ENCODE data around the gene MESD. TPM values are rescaled to one million over a fixed set of nuclear protein-coding genes. Genes with fewer than 3 reads are reported as not detected.
A peak's percentile ranks its signal among the peaks of the same experiment; 100 is the strongest.

The MESD gene
- total RNA-seq, 2 donors from 2014 or later = 17.3 to 19.4 TPM

DNA sequence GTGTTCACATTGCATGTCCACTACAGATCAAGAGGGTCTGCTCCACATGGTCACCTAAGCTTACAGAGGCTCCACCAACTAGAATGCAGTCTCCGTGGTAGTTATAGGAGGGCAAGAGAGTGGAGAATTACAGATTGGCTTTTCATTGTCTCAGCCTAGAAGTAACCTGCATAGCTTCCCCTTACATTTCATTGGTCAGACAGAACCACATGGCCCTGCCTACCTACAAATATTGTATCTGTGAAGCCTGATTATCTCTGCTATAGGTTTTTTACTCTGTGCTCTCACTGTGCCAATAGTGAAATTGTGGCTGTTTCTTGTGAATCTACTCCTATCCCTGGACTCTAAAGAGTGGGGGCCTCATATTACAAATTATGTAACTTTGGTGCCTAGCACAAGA, 8.6 kb upstream of the MESD start:
- no peak for DNase-seq
- intact Hi-C loops (cut with DNase I) = loop anchor here (5.0 to 10.0 kb wide), 2 partner anchors 107 to 259 kb away; no protein-coding TSS in a partner anchor
- ATAC-seq = no peak

GRCh38 chr15:80997692-80998091, 8.1 kb upstream of the MESD start:
- intact Hi-C loops (cut with DNase I) = loop anchor here (5.0 to 10.0 kb wide), 2 partner anchors 107 to 260 kb away; no protein-coding TSS in a partner anchor
- DNase-seq = no peak
- no peak for ATAC-seq

GRCh38 chr15:80996247-80996646, 6.6 kb upstream of the MESD start:
- no peak for ATAC-seq
- DNase-seq = no peak
- intact Hi-C loops (cut with DNase I) = loop anchor here (5.0 to 10.0 kb wide), 2 partner anchors 109 to 261 kb away; no protein-coding TSS in a partner anchor

GRCh38 chr15:80992441-80992840, 2.8 kb upstream of the MESD start:
- no peak for ATAC-seq
- DNase-seq = no peak
- intact Hi-C loops (cut with DNase I) = loop anchor here in 1 of 2 donors (10.0 kb wide), 1 partner anchor 112 kb away; no protein-coding TSS in a partner anchor

- ATAC-seq = no peak
- intact Hi-C loops (cut with DNase I) = loop anchor here in 1 of 2 donors (10.0 kb wide), 1 partner anchor 113 kb away; no protein-coding TSS in a partner anchor
- DNase-seq = no peak
Measured at GRCh38 chr15:80992006-80992405, 2.4 kb upstream of the MESD start.

DNA sequence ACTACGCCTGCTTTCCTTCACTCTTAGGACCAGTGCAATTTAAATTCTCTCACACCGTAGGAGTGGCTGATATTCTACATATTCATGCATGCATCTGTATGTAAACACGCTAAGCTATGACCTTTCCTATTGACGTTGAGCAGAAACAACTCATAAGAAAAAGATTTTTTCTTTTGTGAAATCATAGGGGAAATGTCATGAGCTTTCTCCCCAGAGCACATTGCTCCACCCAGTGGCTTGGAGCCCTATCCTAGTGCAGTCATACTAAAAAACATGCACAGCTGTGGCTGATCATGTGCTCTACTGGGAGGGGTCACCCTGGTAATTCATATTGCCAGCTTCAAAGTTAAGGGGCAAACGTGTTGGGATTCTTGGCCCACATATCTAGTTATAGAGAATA, 1.8 kb upstream of the MESD start:
- DNase-seq (peak; percentile 59), ATAC-seq (peak in 1 of 2 donors; percentile 38)
- intact Hi-C loops (cut with DNase I) = loop anchor here in 1 of 2 donors (10.0 kb wide), 1 partner anchor 113 kb away; no protein-coding TSS in a partner anchor

GRCh38 chr15:80990955-80991354, 1.3 kb upstream of the MESD start:
- ATAC-seq = no peak
- no peak for DNase-seq
- intact Hi-C loops (cut with DNase I) = loop anchor here in 1 of 2 donors (10.0 kb wide), 1 partner anchor 114 kb away; no protein-coding TSS in a partner anchor

DNA sequence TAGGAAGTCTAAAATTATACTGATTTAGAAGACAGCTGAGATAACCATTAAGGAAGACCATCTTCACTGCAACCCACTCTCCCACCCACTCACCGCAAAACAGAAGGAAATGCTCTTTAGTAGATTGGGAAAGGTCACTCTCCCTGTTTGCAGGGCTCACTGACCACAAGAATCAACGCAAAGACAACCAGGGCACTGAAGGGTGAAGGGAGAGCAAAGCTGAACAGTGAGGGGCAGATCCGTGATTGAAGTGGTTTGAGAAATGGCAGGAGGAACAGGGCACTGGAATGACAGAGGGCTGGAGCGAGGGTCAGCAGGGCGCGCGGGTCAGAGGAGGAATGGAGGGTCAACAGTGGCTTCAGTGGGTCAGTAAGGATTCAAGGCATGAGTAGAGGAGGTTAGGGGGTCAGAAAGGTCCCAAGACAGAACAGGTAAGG, 520 bp downstream of the MESD start:
- ATAC-seq (no peak), DNase-seq (no peak)
- intact Hi-C loops (cut with DNase I) = no loop called here

GRCh38 chr15:80988148-80988796, 1.3 kb downstream of the MESD start:
- intact Hi-C loops (cut with DNase I) = no loop called here
- ATAC-seq (no peak), DNase-seq (no peak)

- no peak for DNase-seq
- ATAC-seq = no peak
- intact Hi-C loops (cut with DNase I) = no loop called here
Measured at GRCh38 chr15:80986487-80986886, 3.1 kb downstream of the MESD start.

- no peak for ATAC-seq
- no peak for DNase-seq
- intact Hi-C loops (cut with DNase I) = no loop called here
Measured at GRCh38 chr15:80985981-80986380, 3.6 kb downstream of the MESD start.

DNA sequence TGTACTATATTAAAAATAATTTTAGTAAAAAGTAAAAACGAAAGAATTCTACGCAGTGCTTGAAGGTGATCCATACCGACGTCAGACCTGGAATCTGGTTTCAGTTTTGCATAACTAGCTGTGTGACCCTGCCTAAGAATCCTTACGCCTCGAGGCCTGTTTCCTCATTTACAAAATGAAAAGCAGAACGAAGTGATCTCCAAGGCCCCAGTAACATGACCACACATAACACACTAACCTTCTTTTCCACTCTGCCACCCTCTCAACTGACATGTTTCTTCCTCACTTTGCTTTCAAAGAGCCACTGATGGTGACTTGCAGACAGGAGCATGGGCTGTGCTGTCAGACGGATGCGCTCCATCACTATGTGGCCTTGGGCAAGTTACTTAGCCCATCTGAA, 4.8 kb downstream of the MESD start:
- no peak for ATAC-seq
- no peak for DNase-seq
- intact Hi-C loops (cut with DNase I) = no loop called here

DNA sequence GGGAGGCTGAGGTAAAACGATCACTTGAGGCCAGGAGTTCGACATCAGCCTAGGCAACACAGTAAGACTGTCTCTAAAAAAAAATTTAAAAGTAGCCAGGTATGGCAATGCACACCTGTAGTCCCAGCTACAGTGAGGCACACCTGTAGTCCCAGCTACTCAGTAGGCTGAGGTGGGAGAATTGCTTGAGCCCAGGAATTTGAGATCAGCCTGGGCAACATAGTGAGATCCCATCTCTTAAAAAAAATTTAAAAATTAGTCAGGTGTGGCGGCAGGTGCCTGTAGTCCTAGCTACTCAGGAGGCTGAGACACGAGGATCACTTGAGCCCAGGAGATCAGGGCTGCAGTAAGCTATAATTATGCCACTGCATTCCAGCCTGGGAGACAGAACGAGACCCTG, 6.8 kb downstream of the MESD start:
- intact Hi-C loops (cut with DNase I) = no loop called here
- no peak for ATAC-seq
- DNase-seq = no peak

GRCh38 chr15:80982205-80982604, 7.4 kb downstream of the MESD start:
- DNase-seq = no peak
- no peak for ATAC-seq
- intact Hi-C loops (cut with DNase I) = no loop called here

GRCh38 chr15:80979538-80980200, 9.9 kb downstream of the MESD start:
- ATAC-seq = no peak
- DNase-seq = no peak
- intact Hi-C loops (cut with DNase I) = loop anchor here (5.0 to 10.0 kb wide), 3 partner anchors 288 to 525 kb away; no protein-coding TSS in a partner anchor

DNA sequence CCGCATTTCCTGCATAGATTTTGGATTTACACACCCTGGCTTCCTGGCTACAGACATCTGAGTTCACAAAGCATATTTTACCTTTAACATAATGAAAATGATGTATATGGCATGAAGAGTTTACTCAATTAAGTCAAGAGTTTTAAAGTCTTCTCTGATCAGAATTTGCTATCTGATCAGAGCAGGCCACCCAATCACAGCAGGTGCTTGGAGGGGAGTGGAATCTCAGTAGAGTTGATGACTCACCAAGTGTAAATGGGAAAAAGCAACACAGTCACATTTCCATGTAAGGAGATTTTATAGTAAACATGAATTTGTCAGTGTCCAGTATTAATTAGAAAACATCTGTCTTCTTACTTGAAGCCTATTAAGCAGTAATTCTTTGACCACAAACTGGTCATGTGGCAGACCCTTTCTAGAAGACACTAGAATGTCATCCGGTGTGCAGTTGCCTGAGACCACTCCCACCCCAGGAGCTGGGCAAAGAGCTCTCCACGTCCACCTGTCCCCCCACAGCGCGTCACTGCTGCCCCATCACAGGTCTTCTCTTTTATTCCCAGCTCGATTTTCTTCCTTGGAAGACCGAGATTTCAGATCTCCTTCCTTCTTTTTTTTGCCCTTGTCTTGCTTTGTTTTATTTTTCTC, 10.8 kb downstream of the MESD start:
- intact Hi-C loops (cut with DNase I) = loop anchor here (5.0 to 10.0 kb wide), 3 partner anchors 288 to 524 kb away; no protein-coding TSS in a partner anchor
- ATAC-seq (no peak), DNase-seq (no peak)

DNA sequence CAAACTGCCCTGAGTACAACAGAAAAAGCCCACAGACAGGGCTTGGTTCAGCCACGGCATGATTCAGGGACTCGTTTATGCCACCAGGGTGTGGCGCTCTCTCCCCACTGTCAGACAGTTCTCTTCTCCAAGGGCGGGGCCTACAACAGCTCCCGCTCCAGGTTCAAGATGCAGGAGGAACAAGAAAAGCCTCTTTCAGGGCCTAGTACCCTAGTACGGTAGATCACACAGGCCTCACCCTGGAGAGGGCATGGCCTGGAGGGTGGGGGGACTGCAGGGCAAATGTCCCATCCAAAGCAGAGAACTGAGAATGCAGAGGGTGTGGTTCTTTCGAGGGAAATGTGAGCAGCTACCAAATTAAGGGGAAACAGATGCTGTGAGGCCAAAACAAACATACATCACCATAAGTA, 12.0 kb downstream of the MESD start:
- peak; percentile 65 to 71 for ATAC-seq
- intact Hi-C loops (cut with DNase I) = loop anchor here (5.0 to 10.0 kb wide), 3 partner anchors 290 to 523 kb away; no protein-coding TSS in a partner anchor
- DNase-seq = peak; percentile 72

GRCh38 chr15:80976851-80977250, 12.8 kb downstream of the MESD start:
- intact Hi-C loops (cut with DNase I) = loop anchor here (5.0 to 10.0 kb wide), 3 partner anchors 290 to 522 kb away; no protein-coding TSS in a partner anchor
- ATAC-seq (peak in 1 of 2 donors; percentile 11), DNase-seq (no peak)

DNA sequence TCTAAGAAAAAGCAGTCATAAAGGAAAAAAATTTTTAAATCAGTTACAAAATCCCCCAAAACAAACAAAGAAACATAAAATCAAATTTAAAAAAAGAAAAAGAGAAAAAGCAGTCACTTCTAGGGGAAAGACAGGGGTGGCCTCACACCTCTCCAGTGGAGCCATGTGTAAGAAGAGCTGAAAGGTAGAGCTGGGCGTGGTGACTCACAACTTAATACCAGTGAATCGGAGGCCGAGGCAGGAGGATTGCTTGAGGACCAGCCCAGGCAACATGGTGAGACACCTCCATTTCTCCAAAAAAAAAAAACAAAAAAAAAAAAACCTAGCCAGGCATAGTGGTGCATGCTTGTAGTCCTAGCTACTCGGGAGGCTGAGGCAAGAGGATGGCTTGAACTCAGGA, 14.7 kb downstream of the MESD start:
- no peak for DNase-seq
- ATAC-seq = no peak
- intact Hi-C loops (cut with DNase I) = loop anchor here (5.0 to 10.0 kb wide), 4 partner anchors 292 to 520 kb away; no protein-coding TSS in a partner anchor
